Skeletal muscle tissue (tissue), 4 donors: ENCODE results near the gene TCF7L2. TPM values are rescaled to one million over a fixed set of nuclear protein-coding genes. Genes with fewer than 3 reads are reported as not detected.
A peak's percentile ranks its signal among the peaks of the same experiment; 100 is the strongest.

Source experiments
- H3K27ac ChIP-seq: one replicate; pipeline ENCODE4 v1.7.0; 2013; ENCODE audit warnings: mild to moderate bottlenecking, low read depth, low read length, inconsistent platforms
- H3K27me3 ChIP-seq, 3 donors: one replicate each; pipeline ENCODE4 v1.7.0; 2013; ENCODE audit warnings: low read length in 3 of 3; ENCODE audit not compliant: control insufficient read depth in 3 of 3, insufficient read depth in 3 of 3
- H3K36me3 ChIP-seq, 3 donors: one replicate each; pipeline ENCODE4 v1.7.0; 2013; ENCODE audit warnings: low read length in 3 of 3; ENCODE audit not compliant: control insufficient read depth in 3 of 3, insufficient read depth in 3 of 3
- H3K4me1 ChIP-seq, 3 donors: one replicate each; pipeline ENCODE4 v1.7.0; 2013; ENCODE audit warnings: low read length in 3 of 3, mild to moderate bottlenecking in 3 of 3; ENCODE audit not compliant: control insufficient read depth in 3 of 3, insufficient read depth in 3 of 3
- H3K4me3 ChIP-seq, 3 donors: one replicate each; pipeline ENCODE4 v1.7.0; 2013; ENCODE audit warnings: low read length in 3 of 3
- H3K9ac ChIP-seq, 3 donors: one replicate each; pipeline ENCODE4 v1.7.0; 2013; ENCODE audit warnings: low read length in 3 of 3, mild to moderate bottlenecking in 3 of 3, moderate library complexity in 2 of 3, low read depth in 1 of 3
- H3K9me3 ChIP-seq, 3 donors: one replicate each; pipeline ENCODE4 v1.7.0; 2013; ENCODE audit warnings: low read length in 3 of 3; ENCODE audit not compliant: control insufficient read depth in 3 of 3
- total RNA-seq: library from RNA; depleted of rRNA; stranded (reverse); fragments of >200 nt; gene quantifications from one replicate; pipeline ENCODE4 v1.2.3, GENCODE V29; 2014
- donor health status: Osteomylitis.

Gene TCF7L2
- total RNA-seq, 1 donor from 2014 or later: 33.9 TPM

GRCh38 chr10:112945811-112946210 lies 4.2 kb upstream of the TCF7L2 start:
- Histone ChIP-seq H3K9ac (no peak overlapping the region), H3K9me3 (no peaks in the 10 kb centered on the region), H3K27ac (no peak overlapping the region), H3K36me3 (no peaks in the 10 kb centered on the region), H3K4me3 (no peak overlapping the region), H3K27me3 (no peaks in the 10 kb centered on the region), H3K4me1 (no peaks in the 10 kb centered on the region)

GRCh38 chr10:112946649-112947048 lies 3.4 kb upstream of the TCF7L2 start:
- no peaks in the 10 kb centered on the region for H3K27me3 ChIP-seq
- no peak overlapping the region for H3K27ac ChIP-seq
- H3K36me3 ChIP-seq: no peaks in the 10 kb centered on the region
- H3K4me3 ChIP-seq: no peak overlapping the region
- H3K9ac ChIP-seq: no peak overlapping the region
- H3K9me3 ChIP-seq: no peaks in the 10 kb centered on the region
- no peaks in the 10 kb centered on the region for H3K4me1 ChIP-seq

- Histone ChIP-seq H3K9me3 (no peaks in the 10 kb centered on the region), H3K27me3 (no peaks in the 10 kb centered on the region), H3K9ac (no peak overlapping the region), H3K4me1 (peaks cover 0 to 2% (median 0%) of the 10 kb centered on the region in 3 donors), H3K4me3 (no peak overlapping the region), H3K36me3 (no peaks in the 10 kb centered on the region), H3K27ac (no peak overlapping the region)
Observed at GRCh38 chr10:112948196-112948595, 1.9 kb upstream of the TCF7L2 start.

GRCh38 chr10:112949143-112949823 lies 764 bp upstream of the TCF7L2 start:
- Histone ChIP-seq H3K9me3 (no peaks in the 10 kb centered on the region), H3K27ac (peak overlapping the region; percentile 70), H3K36me3 (no peaks in the 10 kb centered on the region), H3K4me3 (peak overlapping the region; percentile 51 to 76 (median 61)), H3K27me3 (no peaks in the 10 kb centered on the region), H3K4me1 (peaks cover 4 to 11% (median 7%) of the 10 kb centered on the region in 3 donors), H3K9ac (peak overlapping the region; percentile 10 to 57 (median 50))

- Histone ChIP-seq H3K4me3 (peak overlapping the region; percentile 69 to 91 (median 76)), H3K27me3 (no peaks in the 10 kb centered on the region), H3K36me3 (no peaks in the 10 kb centered on the region), H3K9ac (peak overlapping the region; percentile 75 to 91 (median 88)), H3K27ac (peak overlapping the region; percentile 78), H3K9me3 (no peaks in the 10 kb centered on the region), H3K4me1 (peaks cover 6 to 20% (median 18%) of the 10 kb centered on the region in 3 donors)
Observed at GRCh38 chr10:112950714-112951358, 789 bp downstream of the TCF7L2 start.

- H3K27ac ChIP-seq: peak overlapping the region; percentile 93
- H3K4me3 ChIP-seq: peak overlapping the region; percentile 86 to 89 (median 88)
- H3K4me1 ChIP-seq: peaks cover 14 to 25% (median 24%) of the 10 kb centered on the region in 3 donors
- H3K27me3 ChIP-seq: no peaks in the 10 kb centered on the region
- peak overlapping the region; percentile 87 to 94 (median 92) for H3K9ac ChIP-seq
- no peaks in the 10 kb centered on the region for H3K9me3 ChIP-seq
- no peaks in the 10 kb centered on the region for H3K36me3 ChIP-seq
Observed at GRCh38 chr10:112951359-112952281, 1.6 kb downstream of the TCF7L2 start.

- Histone ChIP-seq H3K9me3 (no peaks in the 10 kb centered on the region), H3K27ac (peak overlapping the region; percentile 93), H3K4me3 (peak overlapping the region; percentile 86 to 89 (median 88)), H3K36me3 (no peaks in the 10 kb centered on the region), H3K27me3 (no peaks in the 10 kb centered on the region), H3K9ac (peak overlapping the region; percentile 87 to 94 (median 92)), H3K4me1 (peaks cover 16 to 28% (median 26%) of the 10 kb centered on the region in 3 donors)
Observed at GRCh38 chr10:112952282-112953173, 2.5 kb downstream of the TCF7L2 start.

- Histone ChIP-seq H3K9ac (peak overlapping the region; percentile 76 to 94 (median 92)), H3K9me3 (no peaks in the 10 kb centered on the region), H3K27ac (peak overlapping the region; percentile 93), H3K36me3 (no peaks in the 10 kb centered on the region), H3K27me3 (no peaks in the 10 kb centered on the region), H3K4me3 (peak overlapping the region; percentile 86 to 89 (median 88)), H3K4me1 (peaks cover 16 to 31% (median 26%) of the 10 kb centered on the region in 3 donors)
Observed at GRCh38 chr10:112953174-112954159, 3.4 kb downstream of the TCF7L2 start.
